Right ventricle myocardium inferior (tissue), 1 donor: ENCODE results near the gene MTHFD2L. TPM values are rescaled to one million over a fixed set of nuclear protein-coding genes. Genes with fewer than 3 reads are reported as not detected.

Source experiments
- ATAC-seq: fragments of 200-7000 bp; cut with Tn5 transposase; one replicate; pipeline ENCODE4 v1.9.1; 2020; ENCODE audit warnings: mild to moderate bottlenecking, moderate library complexity
- DNase-seq: peaks from one replicate; pipeline ENCODE4 v3.0.0; 2021; ENCODE audit errors: missing footprints
- intact Hi-C: fragments of 100-400 bp; cut with DNase I; formaldehyde crosslinking; loops from one replicate; pipeline ENCODE4 v1.11.0; 2022
- total RNA-seq: library from RNA; stranded (reverse); fragmentation: NEBNext Ultra II Directional; extraction: Animal tissue kit (Norgen Biotek cat#: 25700); gene quantifications from one replicate; pipeline ENCODE4 v1.2.1, GENCODE V29; 2021
- donor health status: DM: no; HTN: yes; CAD: no; lungs with severe emphysema.

The MTHFD2L gene
- total RNA-seq, 1 donor from 2014 or later: 10.1 TPM

DNA sequence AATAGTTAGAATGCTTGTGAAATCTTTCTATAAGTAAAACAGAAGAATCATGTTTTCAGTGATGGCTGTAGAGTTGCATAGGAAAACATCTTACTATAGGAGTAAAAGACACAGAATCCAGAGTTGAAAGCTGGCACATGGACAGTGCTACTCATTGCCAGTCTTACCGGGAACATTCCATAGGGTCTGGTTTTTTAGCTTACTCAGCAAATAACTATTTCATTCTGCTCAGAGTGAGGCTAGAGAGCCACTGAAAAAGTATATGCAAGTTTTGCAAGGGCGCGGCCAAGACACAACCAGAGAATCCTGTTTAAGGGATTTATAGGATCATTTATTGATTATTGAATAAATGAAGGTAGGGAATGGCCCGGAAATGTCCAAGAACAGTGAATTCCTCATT is 60.3 kb downstream of the MTHFD2L start:
- ATAC-seq (no peak), DNase-seq (no peak)
- intact Hi-C loops: no loop called here

DNA sequence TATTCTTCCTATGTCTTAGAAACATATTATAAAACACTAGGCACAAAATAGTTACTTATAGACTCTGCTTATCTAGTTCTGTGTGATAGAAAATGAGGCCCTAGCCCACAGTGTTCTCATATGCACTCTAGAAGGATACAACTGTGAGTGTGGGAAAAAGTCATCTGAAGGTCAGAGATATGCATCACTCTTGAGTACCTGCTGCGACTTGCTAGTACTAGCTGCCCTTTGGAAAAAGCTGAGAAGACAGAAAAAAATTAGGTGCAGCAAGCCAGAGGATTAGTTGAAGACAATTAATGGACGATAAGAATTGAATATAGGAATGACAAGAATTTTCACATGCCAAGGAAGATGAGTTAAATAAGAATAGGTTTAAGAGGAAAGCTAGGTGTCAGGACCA is 61.3 kb downstream of the MTHFD2L start:
- DNase-seq (no peak), ATAC-seq (no peak)
- intact Hi-C loops: no loop called here

DNA sequence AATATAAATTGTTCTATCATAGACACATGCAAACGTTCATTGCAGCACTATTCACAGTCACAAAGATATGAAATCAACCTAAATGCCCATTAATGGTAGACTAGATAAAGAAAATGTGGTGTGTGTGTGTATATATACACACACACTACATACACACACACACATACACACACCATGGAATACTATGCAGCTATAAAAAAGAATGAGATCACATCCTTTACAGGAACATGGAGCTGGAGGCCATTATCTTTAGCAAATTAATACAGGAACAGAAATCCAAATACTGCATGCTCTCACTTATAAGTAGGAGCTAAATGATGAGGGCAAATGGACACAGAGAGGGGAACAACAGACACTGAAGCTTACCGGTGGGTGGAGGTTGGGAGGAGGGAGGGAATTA is 65.2 kb downstream of the MTHFD2L start:
- intact Hi-C loops: no loop called here
- DNase-seq (no peak), ATAC-seq (no peak)

DNA sequence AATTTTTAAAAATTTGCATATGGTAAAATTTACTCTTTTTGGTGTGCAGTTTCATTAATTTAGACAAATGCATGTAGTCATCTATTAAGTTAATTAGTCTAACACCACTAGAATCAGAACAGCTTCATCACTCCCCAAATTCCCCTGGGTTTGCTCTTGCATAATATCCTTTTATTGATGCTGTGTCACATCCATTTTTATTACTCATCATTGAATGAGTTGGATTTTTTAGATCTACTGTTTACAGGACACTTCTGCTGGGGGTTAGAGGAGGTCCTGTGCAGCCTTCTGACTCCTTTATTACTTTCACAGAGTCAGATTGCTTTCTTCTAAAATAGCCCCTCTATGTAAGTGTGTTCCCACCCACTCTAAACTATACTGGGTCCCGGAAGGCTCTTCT is 65.9 kb downstream of the MTHFD2L start:
- ATAC-seq (no peak), DNase-seq (no peak)
- intact Hi-C loops: no loop called here

DNA sequence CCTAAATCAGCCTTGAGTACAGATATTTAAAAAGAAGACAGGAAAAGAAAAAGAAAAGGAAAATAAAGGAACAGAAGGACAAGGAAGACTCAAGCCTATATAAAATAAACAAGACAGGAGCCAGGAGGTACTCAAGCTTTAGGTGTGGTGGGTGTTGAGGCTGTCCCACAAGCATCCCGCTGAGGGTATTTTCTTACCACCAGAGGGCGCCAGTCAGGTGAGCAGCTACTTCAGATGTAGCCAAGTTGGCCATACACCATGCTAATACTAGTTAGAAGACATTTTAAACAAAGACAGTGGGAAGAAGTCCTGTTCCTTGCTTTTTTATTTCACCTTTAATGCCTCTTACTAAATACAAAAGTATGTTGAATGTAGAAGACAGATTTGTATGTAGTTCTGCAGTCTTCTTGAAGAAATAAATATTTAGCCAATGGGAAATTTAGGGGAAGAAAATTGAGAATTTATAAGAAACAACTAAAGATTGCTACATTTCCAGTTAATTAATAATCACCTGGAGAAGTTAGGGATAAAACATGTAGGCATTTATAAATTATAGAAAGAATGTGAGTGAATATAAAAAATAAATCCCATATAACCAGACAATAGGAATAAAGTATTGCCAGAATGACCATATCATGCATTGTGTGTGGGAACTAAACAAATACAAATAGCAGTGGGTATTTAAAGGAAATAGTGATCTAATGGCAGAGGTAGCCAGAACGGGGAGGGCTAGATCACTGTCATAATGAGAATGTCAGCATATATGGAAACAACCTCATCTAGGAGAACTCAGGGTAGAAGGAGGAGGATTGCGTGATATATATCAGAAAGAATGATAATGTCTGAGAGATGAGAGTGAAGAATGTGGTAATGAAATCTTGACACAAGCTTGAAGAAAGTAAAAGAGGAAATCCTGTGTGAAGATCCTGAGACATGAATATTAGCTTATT is 71.0 kb downstream of the MTHFD2L start:
- intact Hi-C loops: loop anchor here (5.0 kb wide), 2 partner anchors 83 to 443 kb away; no protein-coding TSS in a partner anchor

DNA sequence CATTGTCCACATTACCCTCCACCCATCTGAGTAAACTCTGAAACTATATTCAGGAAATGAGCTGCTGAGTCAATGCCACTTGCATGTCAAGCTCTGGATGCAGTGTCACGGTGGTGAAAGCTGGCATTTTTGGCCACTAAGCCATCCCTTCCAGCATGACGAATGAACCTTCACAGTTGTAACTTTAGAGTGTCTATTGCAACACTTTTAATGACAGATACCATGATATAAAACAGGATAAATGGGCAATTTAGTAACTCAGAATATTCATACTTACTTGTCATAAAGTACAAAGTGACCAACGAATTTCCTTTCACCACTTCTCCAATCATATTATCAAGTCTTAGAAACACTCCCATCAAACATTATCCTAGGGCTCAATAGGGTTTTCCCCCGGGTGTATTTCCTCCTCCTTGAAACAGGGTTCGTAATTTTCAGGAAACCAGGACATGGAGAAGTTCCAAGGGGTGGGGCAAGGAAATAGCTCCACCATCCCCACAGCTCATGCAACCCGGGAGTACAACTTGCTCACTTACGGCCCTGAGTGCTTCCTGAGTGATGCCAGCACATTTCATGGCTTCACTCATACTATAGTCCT is 73.1 kb downstream of the MTHFD2L start:
- DNase-seq: no peak
- intact Hi-C loops: no loop called here
- ATAC-seq: peak; percentile 48

More for the DNA sequence above, 71.0 kb downstream of the MTHFD2L start:
- ATAC-seq: no peak
- DNase-seq: no peak

DNA sequence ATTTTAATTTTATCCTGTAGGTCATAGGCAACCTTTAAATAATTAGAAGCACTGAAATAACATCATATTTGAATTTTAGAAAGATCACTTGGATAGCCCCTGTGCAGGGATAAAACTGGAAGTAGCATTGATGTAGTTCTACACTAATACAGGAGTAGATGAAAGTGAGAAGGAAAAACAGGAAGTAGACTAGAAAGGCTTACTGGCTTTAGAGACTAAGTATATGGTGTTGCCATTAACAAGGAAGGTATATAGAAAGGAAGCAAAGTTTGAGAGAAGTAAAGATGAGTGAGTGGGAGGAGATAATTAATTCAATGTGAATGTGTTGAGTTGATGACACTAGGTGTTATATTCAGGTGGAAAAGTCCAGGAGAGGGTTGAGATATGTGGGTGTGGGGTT is 77.2 kb downstream of the MTHFD2L start:
- ATAC-seq (no peak), DNase-seq (no peak)
- intact Hi-C loops: no loop called here

DNA sequence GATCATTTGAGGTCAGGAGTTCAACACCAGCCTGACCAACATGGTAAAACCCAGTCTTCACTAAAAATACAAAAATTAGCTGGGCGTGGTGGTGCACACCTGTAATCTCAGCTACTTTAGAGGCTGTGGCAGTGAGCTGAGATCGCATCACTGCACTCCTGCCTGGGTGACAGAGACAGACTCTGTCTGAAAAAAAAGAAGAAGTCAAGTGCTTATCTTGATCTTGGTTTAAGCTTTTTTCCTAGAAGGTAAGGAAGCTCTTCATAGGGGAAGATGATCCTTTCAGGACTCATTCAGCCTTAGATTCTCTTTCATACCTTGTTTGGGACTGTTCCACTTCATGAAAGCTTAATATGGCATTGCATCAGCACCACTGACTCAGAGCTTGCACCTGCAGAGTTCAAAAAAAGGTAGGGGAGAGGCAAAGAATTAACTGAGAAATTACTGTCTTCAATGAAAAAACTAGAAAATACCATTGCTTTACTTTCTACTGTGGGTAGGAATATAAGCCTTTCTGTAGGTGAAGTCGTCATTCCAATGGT is 79.6 kb downstream of the MTHFD2L start:
- intact Hi-C loops: no loop called here
- ATAC-seq: no peak
- DNase-seq: no peak

DNA sequence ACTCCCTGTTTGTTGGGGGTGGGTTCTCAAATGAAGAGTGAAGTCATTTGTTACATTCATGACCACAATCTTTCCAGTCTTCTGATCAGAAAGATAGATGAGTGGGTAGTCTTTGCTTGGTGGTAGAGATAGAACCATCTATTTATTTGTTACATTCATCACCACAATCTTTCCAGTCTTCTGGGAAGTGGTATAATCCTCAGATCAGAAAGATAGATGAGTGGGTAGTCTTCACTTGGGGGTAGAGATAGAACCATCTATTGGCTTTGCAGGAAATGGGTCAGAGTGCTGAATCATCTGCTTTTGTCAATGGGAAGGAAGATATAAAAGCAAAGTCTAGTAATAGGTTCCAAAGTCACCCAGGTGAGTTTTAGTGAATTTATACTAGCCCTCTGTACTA is 86.1 kb downstream of the MTHFD2L start:
- intact Hi-C loops: no loop called here

DNA sequence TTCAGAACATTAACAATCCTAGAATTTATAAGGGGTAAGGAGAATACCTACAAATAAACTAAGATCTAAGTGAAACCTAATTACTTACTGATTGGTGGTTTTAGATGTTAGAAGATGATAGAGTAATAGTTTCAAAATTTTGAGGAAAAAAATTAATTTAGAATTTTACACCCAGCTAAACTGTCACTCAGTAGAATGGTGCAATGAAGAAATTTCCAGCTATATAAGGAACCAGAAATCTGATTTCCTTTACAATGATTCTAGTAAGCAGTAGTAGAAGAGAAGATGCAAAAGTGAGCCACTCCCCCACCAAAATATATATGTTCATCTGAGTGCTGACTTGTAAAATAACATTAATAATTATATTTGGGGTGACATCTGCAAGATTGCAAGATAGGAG is 95.0 kb downstream of the MTHFD2L start:
- intact Hi-C loops: no loop called here
- ATAC-seq (no peak), DNase-seq (no peak)

More for the DNA sequence above, 86.1 kb downstream of the MTHFD2L start:
- no peak for ATAC-seq
- no peak for DNase-seq

DNA sequence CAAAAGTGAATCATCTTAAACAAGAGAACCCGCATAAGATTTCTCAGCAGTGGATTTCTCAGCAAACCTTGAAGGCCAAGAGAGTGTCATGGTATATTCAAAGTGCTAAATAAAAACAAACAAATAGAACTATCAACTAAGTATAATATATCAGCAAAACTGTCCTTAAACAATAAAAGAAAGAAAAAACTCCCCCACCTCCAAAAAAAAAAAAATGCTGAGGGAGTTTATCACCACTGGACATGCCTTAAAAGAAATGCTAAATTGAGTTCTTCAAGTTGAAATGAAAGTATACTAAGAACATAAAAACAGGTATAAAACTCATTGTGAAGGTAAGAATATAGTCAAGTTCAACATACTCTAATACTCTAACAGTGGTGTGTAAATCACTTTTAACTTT is 96.5 kb downstream of the MTHFD2L start:
- DNase-seq (no peak), ATAC-seq (no peak)
- intact Hi-C loops: no loop called here

DNA sequence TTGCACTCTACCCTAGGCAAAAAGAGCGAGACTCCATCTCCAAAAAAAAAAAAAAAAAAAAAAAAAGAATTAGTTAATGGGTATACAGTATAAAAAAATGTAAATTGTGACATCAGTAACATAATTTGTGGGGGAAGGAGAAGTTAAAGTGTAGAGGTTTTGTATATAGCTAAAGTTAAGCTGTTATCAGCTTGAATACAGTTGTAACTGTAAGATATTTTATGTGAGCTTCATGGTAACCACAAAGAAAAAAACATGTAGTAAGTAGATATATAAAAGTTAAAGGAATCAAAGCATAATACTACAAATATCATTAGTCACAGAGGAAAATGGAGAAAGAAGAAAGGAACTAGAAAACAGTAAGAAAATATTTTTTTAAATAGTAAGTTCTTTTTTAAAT is 97.2 kb downstream of the MTHFD2L start:
- no peak for ATAC-seq
- intact Hi-C loops: no loop called here
- DNase-seq: no peak

DNA sequence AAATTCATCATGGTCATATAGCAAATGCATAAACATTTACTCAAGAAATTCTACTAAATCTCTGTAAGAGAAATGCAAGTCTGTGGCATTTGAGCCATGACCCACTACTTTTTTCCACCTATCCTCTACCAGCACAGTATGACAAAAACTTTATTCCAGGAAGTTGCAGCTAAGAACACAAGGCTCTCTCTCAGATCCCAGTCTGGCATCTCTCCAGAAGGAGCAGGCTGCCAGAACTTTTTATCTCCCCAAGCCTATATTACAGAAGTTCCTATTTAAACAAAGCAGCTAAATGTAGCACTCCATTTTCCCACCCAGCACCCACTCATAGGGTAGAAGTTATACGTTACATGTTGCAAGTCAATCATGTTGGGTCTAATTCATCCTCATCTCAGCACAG is 101.0 kb downstream of the MTHFD2L start:
- no peak for ATAC-seq

DNA sequence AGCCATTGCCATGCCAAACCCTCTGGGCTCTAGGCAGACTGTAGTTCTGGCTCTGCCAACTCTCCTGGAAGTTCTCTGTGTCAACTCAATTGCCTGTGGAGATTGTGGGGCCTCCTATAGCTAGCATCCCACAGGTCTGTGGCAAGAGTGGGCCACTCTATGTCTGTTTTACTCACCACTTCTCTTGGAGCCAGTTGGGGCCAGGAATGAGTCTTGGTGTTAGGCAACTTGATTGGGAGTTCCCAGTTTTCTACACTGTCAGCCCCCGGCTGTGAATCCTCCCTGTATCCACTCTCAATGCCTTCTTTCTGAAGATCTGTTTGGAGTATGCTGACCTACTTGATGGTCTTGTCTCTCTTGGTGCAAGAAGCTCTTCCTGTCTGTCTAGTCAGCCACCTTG is 102.1 kb downstream of the MTHFD2L start:
- intact Hi-C loops: no loop called here
- ATAC-seq (no peak), DNase-seq (no peak)

More for the DNA sequence above, 101.0 kb downstream of the MTHFD2L start:
- intact Hi-C loops: no loop called here
- no peak for DNase-seq

DNA sequence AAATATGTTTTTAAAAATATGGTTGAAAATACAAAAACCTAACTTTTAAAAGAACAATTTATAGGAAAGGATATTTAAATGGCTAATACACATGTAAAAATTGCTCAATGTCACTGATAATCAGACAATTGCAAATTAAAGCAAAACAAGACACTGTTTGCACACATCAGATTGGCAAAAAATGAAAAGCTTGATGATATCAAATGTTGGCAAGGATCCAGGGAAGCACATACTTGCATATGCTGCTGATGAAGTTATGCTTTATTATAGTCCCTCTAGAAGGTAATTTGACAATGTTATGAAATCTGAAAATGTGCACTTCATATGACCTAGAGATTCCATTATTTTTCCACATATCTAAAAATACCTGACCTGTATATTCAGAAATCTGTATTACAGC is 104.6 kb downstream of the MTHFD2L start:
- intact Hi-C loops: no loop called here
- DNase-seq (no peak), ATAC-seq (no peak)

DNA sequence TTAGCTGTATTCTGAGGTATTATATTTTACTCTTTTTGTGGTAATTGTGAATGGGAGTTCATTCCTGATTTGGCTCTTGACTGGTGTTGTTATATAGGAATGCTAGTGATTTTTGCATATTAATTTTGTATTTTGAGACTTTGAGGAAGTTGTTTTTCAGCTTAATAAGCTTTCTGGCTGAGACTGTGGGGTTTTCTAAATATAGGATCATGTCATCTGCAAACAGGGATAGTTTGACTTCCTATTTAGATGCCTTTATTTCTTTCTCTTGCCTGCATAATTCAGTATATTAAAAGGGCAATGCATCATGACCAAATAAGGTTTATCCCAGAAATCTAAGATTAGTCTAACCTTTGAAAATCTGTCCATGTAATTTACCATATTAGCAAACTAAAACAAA is 105.6 kb downstream of the MTHFD2L start:
- DNase-seq (no peak), ATAC-seq (no peak)
- intact Hi-C loops: no loop called here

DNA sequence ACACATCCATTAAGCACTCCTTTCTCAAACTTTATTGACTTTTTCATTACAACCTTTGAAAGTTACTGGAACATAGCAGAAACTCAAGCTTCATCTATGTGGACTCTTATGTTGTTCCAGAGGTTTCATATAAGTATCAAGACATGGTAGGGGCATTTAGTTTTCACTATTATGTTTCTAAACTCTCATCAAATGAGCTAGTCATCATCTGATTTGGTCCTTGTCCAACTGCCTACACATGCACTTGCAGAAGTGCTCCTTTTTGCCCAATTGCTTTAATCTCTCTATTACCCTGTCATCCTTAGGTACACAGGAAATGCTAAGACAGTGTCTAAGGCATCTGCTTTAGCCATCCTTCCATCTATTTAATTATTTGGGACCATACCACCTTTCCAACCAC is 108.2 kb downstream of the MTHFD2L start:
- ATAC-seq (no peak), DNase-seq (no peak)
- intact Hi-C loops: no loop called here

DNA sequence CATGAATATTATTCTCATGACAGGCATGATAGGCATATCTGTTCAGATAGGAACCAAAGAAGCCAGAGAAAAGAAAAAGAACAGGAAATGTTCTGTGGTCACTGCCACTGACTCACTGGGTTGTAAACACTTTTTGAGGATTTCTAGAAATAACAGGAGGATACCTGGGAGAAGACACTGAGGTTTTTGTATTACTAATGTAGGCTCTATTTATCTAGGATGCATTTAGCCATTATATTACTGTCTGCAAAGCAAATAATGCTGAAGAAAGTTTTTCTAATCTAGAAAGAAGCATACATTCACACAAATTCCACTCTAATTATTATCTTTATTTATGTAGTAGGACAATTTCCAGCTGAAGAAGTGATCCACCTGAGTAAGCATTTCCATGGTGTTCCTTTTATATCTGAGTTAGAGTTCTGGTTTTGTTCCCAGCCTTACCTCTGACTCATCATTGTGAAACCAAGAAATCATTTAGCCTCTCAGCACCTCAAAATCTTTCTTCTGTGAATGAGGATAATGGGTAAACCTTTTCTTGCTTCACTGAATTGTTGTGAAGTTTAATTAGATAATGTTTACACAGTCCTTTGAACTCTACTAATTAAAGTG is 110.2 kb downstream of the MTHFD2L start:
- intact Hi-C loops: no loop called here
- no peak for ATAC-seq

DNA sequence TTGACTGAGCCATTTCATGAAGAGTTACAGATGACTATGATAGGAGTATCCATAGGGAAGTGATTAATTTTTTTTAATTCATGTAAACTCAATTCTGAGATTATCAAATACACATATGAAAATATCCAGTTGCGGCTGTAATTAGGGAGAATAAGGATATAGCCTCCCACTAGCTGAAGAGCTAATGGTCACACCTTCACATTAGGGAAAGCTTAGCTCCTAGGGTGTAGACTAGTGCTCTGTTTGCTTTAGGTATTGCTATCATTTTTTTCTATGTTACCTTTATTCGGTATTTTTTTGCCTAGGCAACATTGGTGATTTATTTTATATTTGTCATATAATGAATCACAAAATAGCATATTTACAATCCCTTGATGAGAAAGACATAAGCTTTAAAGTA is 110.7 kb downstream of the MTHFD2L start:
- intact Hi-C loops: no loop called here
- ATAC-seq (no peak), DNase-seq (no peak)

More for the DNA sequence above, 110.2 kb downstream of the MTHFD2L start:
- DNase-seq: no peak

DNA sequence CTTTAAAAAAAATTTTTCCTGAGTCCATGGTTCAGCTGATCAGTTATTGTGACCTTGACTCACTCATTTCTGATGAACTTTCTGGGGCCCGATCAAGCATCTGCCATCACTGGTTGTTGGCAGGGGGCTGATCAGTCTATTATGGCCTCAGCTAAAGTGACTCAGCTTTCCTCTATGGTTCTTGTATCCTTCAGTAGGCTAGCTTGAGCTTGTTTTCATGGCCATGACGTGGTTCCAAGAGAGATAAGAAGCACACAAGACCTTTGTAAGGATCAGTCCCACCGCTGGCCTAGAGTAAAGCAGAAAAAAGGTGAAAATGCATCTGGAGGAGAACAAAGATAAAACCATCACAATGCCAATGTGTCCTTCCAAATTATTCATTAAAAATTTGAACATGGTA is 120.6 kb downstream of the MTHFD2L start:
- intact Hi-C loops: no loop called here
- ATAC-seq (no peak), DNase-seq (no peak)
